GM21528 (cell line): ENCODE measurements around the gene DBN1.

Source experiments
- ATAC-seq: cut with Tn5 transposase; IDR thresholded peaks from one replicate; pipeline ENCODE4 v1.9.1; 2021; ENCODE audit warnings: mild to moderate bottlenecking, moderate library complexity; ENCODE audit not compliant: unreplicated experiment, low FRiP score

DBN1 gene

DNA sequence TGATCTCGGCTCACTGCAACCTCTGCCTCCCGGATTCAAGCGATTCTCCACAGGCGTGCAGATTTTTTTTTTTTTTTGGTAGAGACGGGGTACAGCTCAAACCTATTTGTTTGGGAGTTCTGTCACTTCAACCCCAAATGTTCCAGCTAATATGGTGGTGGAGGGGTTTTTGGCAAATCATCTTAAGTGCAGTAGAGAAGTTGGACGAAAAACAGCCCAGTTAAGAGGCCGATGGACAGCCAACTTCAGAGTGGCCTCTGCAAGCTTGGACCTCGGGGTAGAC, 27.6 kb downstream of the DBN1 start:
- ATAC-seq = no peak

DNA sequence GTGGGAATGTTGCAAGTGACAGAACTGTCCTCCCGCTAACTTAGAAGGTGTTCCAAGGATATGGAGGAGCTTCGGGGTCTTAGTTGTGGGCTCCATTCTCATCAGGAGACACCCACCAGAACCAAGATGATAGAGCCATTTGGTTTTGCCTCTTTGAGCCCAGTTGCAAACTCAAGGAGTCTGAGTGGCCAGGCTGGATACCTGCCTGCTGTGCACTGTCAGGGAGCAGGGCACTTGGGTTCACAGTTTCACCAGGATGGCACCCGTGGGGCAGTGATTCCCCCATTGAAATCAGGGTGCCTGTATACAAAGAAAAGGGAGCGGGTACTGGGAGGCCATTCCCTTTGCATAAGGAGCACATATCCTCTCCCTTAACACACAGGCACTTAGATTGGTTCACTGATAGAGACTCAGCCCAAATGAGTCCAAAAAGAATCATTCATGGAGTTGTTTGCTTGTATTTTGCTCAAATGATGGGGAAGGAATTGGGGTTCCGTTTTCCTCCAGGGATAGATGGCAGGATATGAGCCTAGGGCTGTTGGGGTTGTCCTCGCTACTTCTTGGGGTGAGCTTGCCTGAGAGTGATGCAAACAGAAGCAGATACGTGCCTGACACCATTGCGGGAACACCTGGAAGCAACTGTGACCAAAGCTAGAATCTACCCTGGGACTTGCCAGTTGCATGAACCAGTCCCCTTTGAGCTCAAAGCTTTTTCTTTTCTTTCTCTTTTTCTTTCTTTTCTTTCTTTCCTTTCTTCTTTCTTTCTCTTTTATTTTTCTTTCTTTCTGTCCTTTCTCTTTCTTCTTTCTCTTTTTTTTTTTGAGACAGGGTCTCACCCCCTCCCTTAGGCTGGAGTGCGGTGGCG, 28.1 kb downstream of the DBN1 start:
- no peak for ATAC-seq

DNA sequence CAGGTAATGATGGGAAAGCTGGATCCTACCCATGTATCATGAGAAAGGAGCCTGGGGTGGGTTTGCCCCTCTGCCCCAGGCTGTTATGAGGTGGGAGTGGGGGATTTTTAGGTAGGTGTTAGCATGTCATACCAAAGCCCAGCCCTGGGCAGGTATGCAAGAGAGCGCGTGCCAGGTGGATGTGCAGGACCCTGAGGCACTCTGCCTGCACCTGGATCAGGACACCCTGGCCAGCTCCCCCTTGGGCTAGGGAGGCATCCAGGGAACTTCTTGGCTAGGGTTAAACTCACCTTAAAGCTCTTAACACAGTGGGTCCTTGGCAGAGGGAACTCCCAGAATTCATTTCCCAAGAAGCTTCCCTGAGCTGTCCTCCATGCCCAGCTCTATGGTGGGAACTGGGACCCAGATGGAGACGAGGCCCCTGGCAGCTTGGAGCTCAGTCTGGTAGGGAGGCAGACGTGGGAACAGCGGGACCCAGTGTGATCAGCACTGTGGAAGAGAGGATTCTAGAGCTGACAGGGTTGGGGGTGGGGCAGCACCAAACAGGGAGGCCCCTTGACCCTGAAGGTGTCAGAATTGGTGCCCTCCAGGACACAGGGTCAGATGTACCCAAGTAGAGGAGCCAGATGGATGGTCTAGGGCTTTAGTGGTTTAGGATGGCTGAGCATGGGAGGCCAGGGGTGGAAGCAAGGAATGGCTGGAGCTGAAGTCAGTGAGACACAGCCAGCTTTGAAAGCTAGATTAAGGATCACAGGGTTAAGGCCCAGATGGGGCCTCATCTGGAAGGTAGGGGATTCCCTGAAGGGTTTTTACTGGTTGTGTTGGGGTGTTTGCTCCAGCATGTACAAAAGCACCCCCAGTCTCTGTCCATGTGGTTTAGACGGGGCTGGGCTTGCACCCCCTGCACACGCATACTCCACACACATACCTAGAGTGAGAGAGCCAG, 29.1 kb downstream of the DBN1 start:
- ATAC-seq = no peak

DNA sequence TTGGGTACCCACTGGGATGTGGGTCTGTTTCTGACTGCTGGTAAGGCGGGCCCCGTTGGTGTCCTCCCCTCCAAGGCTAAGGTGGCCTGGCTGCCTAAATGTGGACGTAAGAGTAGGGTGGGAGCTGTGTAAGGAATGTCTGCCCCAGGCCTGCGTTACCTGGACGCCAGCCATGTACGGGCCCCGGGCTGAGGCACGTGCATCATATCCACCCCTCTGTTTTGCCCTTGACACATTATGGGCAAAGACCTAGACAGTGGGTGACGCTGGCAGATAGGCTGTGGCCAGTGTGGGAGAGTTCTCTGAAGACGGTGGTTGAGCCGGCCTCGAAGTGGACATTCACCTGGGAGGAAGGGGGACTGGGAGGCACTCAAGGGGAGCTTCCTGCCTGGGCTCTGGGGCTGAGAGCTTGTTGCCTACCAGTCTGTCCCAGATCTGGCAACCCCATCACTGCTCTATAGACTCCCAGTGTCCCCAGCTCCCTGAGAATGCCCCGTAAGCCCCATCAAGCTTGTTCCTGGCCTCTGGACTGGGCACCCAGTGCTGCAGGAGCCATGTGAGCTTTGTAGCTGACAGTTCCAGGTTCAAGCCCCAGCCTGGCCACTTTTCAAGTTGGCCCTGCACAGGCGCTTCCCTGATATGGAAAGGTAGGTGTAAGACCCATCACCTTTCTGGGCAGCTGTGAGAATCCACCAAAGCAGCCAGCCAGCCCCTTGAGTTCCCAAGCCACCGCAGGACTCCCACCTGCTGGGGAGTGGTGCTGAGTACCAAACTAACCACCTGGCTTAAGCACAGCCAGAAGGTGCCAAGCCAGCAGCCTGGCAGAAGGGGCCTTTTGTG, 30.1 kb downstream of the DBN1 start:
- no peak for ATAC-seq

DNA sequence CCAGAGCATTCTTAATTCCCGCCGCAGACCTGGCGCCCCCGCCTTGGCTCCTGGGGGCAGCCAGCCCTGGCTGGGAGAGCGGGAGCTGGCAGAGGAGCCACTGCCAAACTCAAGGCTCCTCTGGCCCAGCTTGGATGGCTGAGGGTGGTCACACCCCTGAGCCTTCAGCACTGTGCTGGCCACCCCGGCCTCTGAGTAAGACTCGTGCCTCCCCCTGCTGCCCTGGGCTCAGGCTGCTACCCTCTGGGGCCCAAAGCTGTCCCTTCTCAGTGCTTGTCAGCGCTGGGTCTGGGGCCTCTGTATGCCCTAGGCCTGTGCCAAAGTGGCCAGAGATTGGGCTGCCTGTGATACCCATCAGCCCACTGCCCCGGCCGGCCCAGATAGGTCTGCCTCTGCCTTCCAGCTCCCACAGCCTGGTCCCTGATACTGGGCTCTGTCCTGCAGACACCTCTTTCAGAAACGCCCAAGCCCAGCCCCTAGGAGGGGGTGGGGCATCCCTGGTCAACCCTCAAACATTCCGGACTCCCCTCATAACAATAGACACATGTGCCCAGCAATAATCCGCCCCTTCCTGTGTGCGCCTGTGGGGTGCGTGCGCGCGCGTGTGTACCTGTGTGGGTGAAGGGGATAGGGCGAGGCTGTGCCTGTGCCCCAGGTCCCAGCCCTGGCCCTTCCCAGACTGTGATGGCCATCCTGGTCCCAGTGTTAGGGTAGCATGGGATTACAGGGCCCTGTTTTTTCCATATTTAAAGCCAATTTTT, 31.2 kb downstream of the DBN1 start:
- no peak for ATAC-seq

DNA sequence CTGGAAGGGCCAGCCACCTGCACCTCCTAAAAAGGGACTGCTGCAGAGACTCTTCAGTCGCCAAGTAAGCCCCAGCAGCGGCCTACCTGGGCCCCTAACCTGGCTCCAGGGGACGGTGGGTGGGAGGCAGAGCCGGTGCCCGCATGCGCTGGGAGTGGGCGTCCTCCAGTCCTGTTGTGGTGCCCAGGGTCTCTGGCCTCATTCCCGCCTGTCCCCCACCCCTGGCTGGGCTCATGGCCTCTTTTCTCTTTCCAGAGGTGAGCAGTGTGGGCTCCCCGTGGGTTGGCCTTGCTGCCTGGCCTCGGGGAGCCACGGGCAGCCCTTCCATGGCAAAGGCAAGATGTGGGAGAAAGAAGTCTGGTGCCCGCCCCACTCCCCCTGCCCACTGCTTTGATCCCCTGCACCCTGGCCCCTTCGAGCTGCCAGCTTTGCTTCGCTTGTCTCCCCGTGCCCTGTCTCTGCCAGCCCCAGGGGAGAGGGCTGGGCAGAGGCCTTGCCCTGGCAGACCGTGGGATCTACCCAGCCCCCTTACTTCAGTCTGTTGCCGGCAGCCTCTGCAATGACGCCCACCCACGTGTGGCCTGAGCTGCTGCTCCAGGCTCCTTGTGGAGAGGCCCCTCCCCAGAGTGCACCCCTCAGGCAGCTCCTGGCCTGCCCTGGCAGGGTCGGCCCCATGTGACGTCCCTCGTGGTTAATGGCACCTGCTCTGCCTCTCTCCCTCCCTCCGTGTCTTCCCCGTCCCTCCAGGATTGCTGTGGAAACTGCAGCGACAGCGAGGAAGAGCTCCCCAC, 32.2 kb downstream of the DBN1 start:
- ATAC-seq = no peak

DNA sequence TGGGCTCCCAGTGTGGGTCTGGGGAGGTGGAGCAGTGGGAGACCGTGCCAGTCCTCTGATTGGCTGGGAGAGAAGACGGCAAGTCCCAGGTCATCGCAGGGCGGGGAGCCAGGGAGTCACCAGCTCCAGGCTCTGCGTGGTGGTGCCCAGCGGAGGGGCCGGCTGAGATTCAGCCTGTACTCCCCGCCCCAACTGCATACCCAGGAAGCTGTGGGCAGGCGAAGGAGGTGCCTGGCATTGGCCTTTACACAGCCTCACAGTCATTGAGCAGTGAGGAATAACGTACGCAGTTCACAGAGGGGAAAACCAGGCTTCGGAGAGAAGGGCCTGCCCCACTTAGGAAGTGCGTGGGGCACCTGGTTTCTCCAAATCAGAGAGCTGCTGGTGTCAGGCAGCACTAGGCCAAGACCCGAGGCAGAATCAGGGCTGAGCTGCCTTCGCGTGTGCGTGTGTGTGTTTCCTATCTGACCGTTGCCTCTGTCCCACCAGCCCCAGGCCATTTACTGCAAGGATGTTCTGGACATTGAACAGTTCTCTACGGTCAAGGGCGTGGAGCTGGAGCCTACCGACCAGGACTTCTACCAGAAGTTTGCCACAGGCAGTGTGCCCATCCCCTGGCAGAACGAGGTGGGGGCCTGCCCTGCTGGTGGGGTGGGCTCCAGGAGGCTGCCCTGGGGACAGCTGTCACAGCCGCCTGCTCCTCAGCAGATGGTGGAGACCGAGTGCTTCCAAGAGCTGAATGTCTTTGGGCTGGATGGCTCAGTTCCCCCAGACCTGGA, 33.0 kb downstream of the DBN1 start:
- no peak for ATAC-seq

DNA sequence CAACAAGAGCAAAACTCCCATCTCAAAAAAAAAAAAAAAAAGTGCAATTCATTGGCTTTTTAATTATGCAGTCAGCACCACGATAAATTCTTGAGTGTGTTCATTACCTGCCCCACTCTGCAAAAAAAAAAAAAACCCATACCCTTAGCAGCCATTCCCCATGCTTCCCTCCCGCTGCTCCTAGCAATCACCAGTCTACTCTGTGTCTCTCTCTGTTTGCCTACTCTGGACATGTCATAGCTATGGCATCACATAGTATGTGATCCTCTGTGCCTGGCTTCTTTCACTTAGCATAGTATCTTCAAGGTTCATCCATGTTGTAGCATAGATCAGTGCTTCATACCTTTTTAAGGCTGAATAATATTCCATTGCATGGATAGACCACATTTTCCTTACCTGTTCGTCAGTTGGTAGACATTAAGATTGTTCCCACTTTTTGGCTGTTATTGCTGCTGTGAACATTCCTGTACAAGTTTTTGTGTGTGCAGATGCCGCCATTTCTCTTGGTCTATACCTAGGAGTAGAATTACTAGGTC, 33.8 kb downstream of the DBN1 start:
- no peak for ATAC-seq

DNA sequence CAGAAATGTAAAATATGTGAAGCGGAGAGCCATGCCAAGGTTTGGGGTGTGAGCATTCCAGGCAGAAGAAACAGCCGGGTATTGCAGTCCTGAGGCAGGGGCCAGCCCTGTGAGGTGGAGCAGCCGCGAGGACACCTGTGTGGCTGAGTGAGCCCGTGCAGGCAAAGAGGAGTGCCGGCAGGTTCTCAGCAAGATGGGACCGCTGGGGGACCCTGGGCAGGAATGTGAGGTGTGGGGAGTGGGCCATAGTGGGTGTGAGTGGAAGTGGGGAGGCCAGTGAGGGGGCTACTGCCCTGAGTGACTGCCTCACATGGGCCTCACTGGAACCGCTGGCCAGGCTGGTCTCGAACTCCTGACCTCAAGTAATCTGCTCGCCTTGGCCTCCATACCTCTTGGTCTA, 35.0 kb downstream of the DBN1 start:
- ATAC-seq = no peak

DNA sequence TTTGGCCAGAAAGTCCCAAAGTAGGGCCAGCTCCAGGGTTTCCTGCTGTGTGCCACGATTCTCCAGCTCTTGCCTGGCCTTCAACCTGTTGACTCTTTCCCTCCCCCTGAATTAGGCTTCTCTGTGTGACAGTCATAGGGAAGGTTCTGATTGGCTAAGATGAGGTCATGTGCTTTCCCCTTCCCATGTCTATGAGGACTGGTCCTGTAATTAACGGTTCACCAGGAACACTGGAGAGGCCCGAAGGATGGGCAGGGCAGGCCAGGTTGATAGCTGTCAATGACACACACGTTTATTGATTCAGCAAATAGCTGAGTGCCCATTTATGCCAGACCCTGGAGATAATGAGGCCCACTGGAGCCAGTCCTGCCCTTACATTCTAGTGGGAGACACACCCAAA, 35.8 kb downstream of the DBN1 start:
- no peak for ATAC-seq

- no peak for ATAC-seq
These were observed 37.4 kb downstream of the DBN1 start for GRCh38 chr5:177435847-177436536.

DNA sequence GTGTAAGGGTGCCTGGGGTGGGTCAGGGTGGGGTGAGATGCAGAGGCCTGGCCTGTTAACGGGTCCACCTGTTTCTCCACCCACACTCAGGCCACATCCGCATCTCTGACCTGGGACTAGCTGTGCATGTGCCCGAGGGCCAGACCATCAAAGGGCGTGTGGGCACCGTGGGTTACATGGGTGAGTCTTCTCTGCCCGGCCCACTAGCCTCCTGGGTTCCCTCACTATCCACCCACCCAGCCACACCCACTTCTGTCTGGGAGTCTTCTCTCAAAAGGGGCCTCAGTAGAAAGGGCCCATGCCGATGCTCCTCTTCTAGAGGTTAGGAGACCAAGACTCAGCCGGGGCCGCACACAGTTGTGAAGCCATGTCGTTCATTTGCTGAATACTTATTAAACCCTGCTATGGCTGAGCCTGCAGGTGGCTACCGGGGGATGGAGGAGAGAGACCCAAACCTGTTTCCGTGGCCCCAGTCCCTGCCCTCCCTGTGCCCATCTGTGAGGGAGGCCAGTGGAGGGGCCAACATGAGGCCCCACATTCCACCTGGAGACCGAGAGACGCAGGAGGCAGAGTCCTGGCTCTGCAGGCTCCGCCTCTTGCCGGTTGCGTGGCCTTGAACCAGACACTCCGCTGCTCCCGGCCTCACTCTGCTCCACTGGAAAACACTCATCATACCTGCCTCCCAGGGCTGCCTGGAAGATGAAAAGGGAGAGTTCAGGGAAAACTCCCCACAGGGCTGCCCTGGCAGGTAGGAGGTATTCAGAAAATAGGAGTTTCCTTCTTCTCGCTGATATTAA, 38.3 kb downstream of the DBN1 start:
- ATAC-seq = no peak

GRCh38 chr5:177434437-177434836, 39.0 kb downstream of the DBN1 start:
- no peak for ATAC-seq

DNA sequence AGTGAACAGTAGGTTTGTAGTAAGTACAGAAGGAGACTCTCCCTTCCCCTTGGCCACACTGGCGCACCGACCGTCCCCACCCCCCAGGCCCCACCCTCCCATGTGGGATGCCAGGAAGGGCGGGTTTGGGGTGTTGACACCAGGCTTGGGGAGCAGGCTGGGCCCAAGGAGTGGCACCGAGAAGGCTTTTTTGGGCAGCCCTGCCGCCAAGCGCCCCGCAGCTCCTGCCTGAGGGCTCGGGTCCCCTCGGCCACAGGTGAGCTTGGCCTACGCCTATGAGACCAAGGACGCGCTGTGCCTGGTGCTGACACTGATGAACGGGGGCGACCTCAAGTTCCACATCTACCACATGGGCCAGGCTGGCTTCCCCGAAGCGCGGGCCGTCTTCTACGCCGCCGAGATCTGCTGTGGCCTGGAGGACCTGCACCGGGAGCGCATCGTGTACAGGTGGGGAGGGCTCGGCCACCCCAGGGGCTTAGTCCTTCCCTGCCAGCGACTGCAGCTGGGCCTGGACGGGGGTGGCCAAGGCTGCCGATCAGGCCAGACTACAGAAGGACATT, 39.7 kb downstream of the DBN1 start:
- ATAC-seq = no peak

DNA sequence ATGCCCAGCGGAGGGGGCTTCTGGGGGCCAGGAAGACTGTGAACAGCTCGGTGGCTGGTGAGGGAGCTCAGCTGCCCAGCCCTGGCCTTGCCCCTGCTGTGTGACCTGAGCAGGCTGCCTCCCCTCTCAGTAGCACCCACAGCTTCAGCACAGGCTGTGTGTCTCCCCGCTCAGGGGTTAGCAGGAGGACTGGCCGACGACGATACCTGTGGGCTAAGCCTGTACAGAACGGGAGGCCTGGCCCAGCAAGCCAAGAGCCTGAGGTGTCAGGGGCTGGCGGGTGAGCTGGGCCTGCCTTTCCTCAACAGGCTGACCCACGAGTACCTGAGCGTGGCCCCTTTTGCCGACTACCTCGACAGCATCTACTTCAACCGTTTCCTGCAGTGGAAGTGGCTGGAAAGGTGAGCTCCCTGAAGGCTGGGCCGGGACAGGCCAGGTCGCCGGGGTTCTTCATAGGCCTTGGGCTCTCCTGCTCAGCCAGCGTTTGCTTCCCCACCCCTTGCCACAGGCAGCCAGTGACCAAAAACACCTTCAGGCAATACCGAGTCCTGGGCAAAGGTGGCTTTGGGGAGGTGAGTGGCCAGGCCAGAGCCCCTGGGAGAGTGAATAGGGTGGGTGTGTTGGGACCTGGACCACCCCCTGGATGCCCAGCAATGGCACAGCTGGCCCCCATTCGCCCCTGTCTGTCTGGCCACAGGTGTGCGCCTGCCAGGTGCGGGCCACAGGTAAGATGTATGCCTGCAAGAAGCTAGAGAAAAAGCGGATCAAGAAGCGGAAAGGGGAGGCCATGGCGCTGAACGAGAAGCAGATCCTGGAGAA, 40.4 kb downstream of the DBN1 start:
- ATAC-seq = no peak
